DOHH2 (cell line): ENCODE results near the gene ZNF146.

ENCODE experiments used
- H3F3A ChIP-seq: fragments of 200-600 bp; sonication (generic), shearing (Covaris generic); 2 replicates; pipeline ENCODE4 v1.6.0; 2016; ENCODE audit warnings: antibody characterized with exemption, mild to moderate bottlenecking; ENCODE audit not compliant: control insufficient read depth, insufficient read depth
- H3K27ac ChIP-seq: fragments of 200-600 bp; sonication (generic); 2 replicates; pipeline ENCODE4 v1.5.1; 2014; ENCODE audit warnings: low read depth, mild to moderate bottlenecking, low read length, moderate library complexity
- H3K27me3 ChIP-seq: fragments of 200-600 bp; sonication (generic); 2 replicates; pipeline ENCODE4 v1.6.1; 2014; ENCODE audit warnings: mild to moderate bottlenecking, low read length, mixed read lengths; ENCODE audit not compliant: control insufficient read depth
- H3K36me3 ChIP-seq: fragments of 200-600 bp; sonication (generic); 2 replicates; pipeline ENCODE4 v1.6.1; 2014; ENCODE audit warnings: mild to moderate bottlenecking, low read length, moderate library complexity, mixed read lengths; ENCODE audit not compliant: control insufficient read depth
- H3K4me1 ChIP-seq: fragments of 200-600 bp; sonication (generic); 2 replicates; pipeline ENCODE4 v1.6.1; 2014; ENCODE audit warnings: mild to moderate bottlenecking, low read length, mixed read lengths; ENCODE audit not compliant: control insufficient read depth
- H3K4me2 ChIP-seq: fragments of 200-600 bp; sonication (generic); 2 replicates; pipeline ENCODE4 v1.6.0; 2014; ENCODE audit warnings: mild to moderate bottlenecking, low read length, moderate library complexity
- H3K4me3 ChIP-seq: fragments of 200-600 bp; sonication (generic); 2 replicates; pipeline ENCODE4 v1.5.1; 2014; ENCODE audit warnings: mild to moderate bottlenecking, low read length, mixed read lengths
- H3K79me2 ChIP-seq: fragments of 200-600 bp; sonication (generic); 2 replicates; pipeline ENCODE4 v1.6.1; 2014; ENCODE audit warnings: mild to moderate bottlenecking, low read length, mixed read lengths; ENCODE audit not compliant: control insufficient read depth
- H3K9me2 ChIP-seq: fragments of 200-600 bp; sonication (generic); replicated peaks from 2 replicates; pipeline ENCODE4 v1.6.1; 2014; ENCODE audit warnings: mild to moderate bottlenecking, low read length, mixed read lengths; ENCODE audit not compliant: control insufficient read depth
- H3K9me3 ChIP-seq: fragments of 200-600 bp; sonication (generic); 2 replicates; pipeline ENCODE4 v1.6.1; 2014; ENCODE audit warnings: antibody characterized with exemption, low read length, mixed read lengths; ENCODE audit not compliant: control insufficient read depth, insufficient read depth
- H4K20me1 ChIP-seq: fragments of 200-600 bp; sonication (generic); 2 replicates; pipeline ENCODE4 v1.6.0; 2014; ENCODE audit warnings: low read depth, mild to moderate bottlenecking, antibody characterized with exemption, low read length, moderate library complexity; ENCODE audit not compliant: control insufficient read depth, insufficient read depth
- EZH2phosphoT487 ChIP-seq: fragments of 200-600 bp; sonication (generic); IDR thresholded peaks from 2 replicates; pipeline ENCODE4 v1.6.1; 2017; ENCODE audit warnings: borderline replicate concordance, mild to moderate bottlenecking, antibody characterized with exemption, low read length, moderate library complexity, mixed read lengths
- TF ChIP-seq, protein P1 (sequence below): fragments of 200-600 bp; sonication (generic); IDR thresholded peaks from one replicate; pipeline ENCODE4 v1.5.1; 2014; ENCODE audit warnings: antibody characterized with exemption, mild to moderate bottlenecking, low read depth, low read length; ENCODE audit not compliant: poor library complexity, severe bottlenecking

The ZNF146 gene

GRCh38 chr19:36257520-36257876 is 42.6 kb downstream of the ZNF146 start:
- Histone ChIP-seq H3F3A (no peaks in the 10 kb centered on the region), H3K9me3 (peaks cover 3% of the 10 kb centered on the region; the same call in 1 of the 2 replicates), H3K36me3 (no peaks in the 10 kb centered on the region), H3K9me2 (no peaks in the 10 kb centered on the region), H3K79me2 (no peaks in the 10 kb centered on the region), H4K20me1 (no peaks in the 10 kb centered on the region), H3K27ac (no peak overlapping the region), H3K4me2 (no peak overlapping the region), H3K27me3 (no peaks in the 10 kb centered on the region), H3K4me3 (no peak overlapping the region), H3K4me1 (no peaks in the 10 kb centered on the region)
- TF ChIP-seq, protein P1, sequence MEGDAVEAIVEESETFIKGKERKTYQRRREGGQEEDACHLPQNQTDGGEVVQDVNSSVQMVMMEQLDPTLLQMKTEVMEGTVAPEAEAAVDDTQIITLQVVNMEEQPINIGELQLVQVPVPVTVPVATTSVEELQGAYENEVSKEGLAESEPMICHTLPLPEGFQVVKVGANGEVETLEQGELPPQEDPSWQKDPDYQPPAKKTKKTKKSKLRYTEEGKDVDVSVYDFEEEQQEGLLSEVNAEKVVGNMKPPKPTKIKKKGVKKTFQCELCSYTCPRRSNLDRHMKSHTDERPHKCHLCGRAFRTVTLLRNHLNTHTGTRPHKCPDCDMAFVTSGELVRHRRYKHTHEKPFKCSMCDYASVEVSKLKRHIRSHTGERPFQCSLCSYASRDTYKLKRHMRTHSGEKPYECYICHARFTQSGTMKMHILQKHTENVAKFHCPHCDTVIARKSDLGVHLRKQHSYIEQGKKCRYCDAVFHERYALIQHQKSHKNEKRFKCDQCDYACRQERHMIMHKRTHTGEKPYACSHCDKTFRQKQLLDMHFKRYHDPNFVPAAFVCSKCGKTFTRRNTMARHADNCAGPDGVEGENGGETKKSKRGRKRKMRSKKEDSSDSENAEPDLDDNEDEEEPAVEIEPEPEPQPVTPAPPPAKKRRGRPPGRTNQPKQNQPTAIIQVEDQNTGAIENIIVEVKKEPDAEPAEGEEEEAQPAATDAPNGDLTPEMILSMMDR: no peak
- TF ChIP-seq EZH2phosphoT487: no peak

DNA sequence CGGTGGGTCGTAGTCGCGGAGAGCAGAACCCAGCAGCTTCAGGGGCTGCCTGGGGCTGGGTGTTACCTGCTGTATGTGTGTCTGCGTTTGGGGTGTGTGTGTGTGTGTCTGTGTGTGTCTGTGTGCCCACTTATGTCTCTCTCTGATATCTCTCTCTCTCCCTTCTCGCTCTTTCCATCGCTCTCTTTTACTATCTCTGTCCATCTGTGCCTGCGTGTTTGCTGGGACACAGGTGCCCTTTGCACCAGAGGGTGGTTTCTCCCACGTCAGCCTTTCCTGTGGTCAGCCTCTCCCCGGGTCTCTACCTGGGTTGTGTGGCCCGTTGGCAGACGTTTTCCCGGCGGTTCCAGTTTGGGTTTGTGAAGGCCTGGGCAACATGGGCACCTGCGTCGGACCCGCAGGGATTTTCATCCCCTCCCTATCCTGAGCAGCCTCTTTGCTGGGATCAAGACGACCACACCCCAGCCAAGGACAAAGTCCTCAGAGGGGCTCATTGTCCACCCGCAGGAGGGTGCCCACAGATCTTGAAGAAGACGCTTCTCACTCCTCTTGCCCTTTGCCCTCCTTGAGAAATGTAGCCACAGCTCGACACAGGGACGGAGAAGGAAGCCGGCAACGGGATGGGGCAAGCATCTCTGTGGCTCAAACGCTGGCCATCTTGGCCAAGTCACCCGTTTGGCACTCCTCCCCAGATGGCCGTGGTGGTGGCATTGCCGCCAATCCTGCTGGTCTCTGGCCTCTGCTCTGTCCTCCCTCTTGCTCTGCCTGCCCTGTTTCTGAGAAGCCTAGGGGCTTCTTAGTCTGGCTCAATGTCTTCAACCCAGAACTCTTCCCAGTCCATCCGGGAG is 43.3 kb downstream of the ZNF146 start:
- Histone ChIP-seq H3K4me3 (no peak overlapping the region), H3K9me3 (peaks cover 3% of the 10 kb centered on the region; the same call in 1 of the 2 replicates), H4K20me1 (no peaks in the 10 kb centered on the region), H3K4me1 (no peaks in the 10 kb centered on the region), H3K79me2 (no peaks in the 10 kb centered on the region), H3K27ac (no peak overlapping the region), H3K27me3 (no peaks in the 10 kb centered on the region), H3K4me2 (no peak overlapping the region), H3K9me2 (no peaks in the 10 kb centered on the region), H3F3A (no peaks in the 10 kb centered on the region), H3K36me3 (no peaks in the 10 kb centered on the region)
- TF ChIP-seq, protein P1: no peak
- no peak for TF ChIP-seq EZH2phosphoT487

DNA sequence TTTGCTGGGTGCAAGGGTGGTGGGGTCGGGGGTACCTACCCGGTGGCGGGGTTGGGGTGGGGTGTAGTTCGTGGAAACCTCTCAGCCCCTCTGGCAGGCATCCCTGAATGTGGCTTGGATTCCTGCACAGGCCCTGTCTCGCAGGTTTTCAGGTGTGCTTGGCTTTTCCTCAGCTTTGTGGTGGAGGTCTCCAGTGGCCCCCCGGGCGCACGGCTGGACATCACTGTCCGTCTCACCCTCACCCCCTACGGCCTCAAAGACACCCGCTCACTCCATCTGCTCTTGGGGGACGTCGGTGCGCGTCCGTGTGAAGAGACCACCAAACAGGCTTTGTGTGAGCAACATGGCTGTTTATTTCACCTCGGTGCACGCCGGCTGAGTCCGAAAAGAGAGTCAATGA is 44.3 kb downstream of the ZNF146 start:
- Histone ChIP-seq H3K36me3 (no peaks in the 10 kb centered on the region), H3K4me1 (no peaks in the 10 kb centered on the region), H3K4me2 (no peak overlapping the region), H3K79me2 (no peaks in the 10 kb centered on the region), H3K27me3 (no peaks in the 10 kb centered on the region), H3K9me2 (no peaks in the 10 kb centered on the region), H3K4me3 (no peak overlapping the region), H3K9me3 (peaks cover 3% of the 10 kb centered on the region; the same call in 1 of the 2 replicates), H3F3A (no peaks in the 10 kb centered on the region), H3K27ac (no peak overlapping the region), H4K20me1 (no peaks in the 10 kb centered on the region)
- TF ChIP-seq, protein P1: no peak
- TF ChIP-seq EZH2phosphoT487: no peak
